ENCODE data around the gene ZDHHC21. TPM values are rescaled to one million over a fixed set of nuclear protein-coding genes. Genes with fewer than 3 reads are reported as not detected.
A peak's percentile ranks its signal among the peaks of the same experiment; 100 is the strongest.

ZDHHC21 gene
- total RNA-seq, result 13.3 and 14.2 TPM in 2 replicates

GRCh38 chr9:14693251-14693861, at the start of gene ZDHHC21:
TSS of gene ZDHHC21 (minus strand) at chr9:14693432. CDS start at chr9:14674340, 19,092 bp downstream.
- Mint-ChIP-seq H3K9me3 (no peaks in the 10 kb centered on the region), H3K27me3 (ENCODE audit: low read depth) (peaks cover 13% of the 10 kb centered on the region)
- DNase-seq (ENCODE audit: low spot score), result peak; percentile 46

GRCh38 chr9:14741369-14741768, 48.1 kb upstream of the ZDHHC21 start:
- intact Hi-C loops (cut with micrococcal nuclease), result no loop called here
- no peaks in the 10 kb centered on the region for H3K36me3 Mint-ChIP-seq (ENCODE audit: low read depth)
- H3K4me3 Mint-ChIP-seq (ENCODE audit: low read depth), result no peak overlapping the region
- DNase-seq (ENCODE audit: low spot score), result no peak
- H3K4me1 Mint-ChIP-seq (ENCODE audit: low read depth), result no peaks in the 10 kb centered on the region
- peaks cover 9% of the 10 kb centered on the region for H3K27me3 Mint-ChIP-seq (ENCODE audit: low read depth)
- H3K27ac Mint-ChIP-seq, result no peak overlapping the region
- H3K9me3 Mint-ChIP-seq, result no peaks in the 10 kb centered on the region

More at GRCh38 chr9:14693251-14693861, at the start of gene ZDHHC21:
- intact Hi-C loops (cut with micrococcal nuclease), result no loop called here
- Mint-ChIP-seq H3K4me1 (ENCODE audit: low read depth) (peaks cover 37% of the 10 kb centered on the region), H3K27ac (peak within 1 kb of the TSS; percentile 89), H3K36me3 (ENCODE audit: low read depth) (peaks cover 16% of the 10 kb centered on the region), H3K4me3 (ENCODE audit: low read depth) (peak within 1 kb of the TSS; percentile 94)

DNA sequence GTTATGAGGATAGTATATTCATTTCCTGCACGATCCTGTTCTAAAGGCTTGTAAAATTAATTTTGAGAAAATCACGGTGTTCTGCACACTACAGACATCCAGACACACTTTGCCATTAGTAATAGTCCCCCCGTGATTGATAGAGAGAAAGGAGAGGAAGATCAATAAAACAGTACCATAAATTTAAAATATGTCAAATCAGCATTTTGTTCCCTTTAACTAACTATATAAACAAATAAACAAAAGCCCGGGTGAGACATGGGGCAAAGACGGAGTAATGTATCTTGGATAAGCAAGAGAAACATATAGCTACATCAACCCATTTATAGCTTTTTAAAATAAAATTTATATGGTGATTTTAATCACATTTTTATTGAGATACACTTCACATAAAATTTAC, 39.9 kb upstream of the ZDHHC21 start:
- no peaks in the 10 kb centered on the region for H3K9me3 Mint-ChIP-seq
- no peak for DNase-seq (ENCODE audit: low spot score)
- no peaks in the 10 kb centered on the region for H3K4me1 Mint-ChIP-seq (ENCODE audit: low read depth)
- H3K4me3 Mint-ChIP-seq (ENCODE audit: low read depth), result no peak overlapping the region
- peaks cover 7% of the 10 kb centered on the region for H3K27me3 Mint-ChIP-seq (ENCODE audit: low read depth)
- intact Hi-C loops (cut with micrococcal nuclease), result no loop called here
- no peak overlapping the region for H3K27ac Mint-ChIP-seq
- no peaks in the 10 kb centered on the region for H3K36me3 Mint-ChIP-seq (ENCODE audit: low read depth)

GRCh38 chr9:14731294-14731981, 38.2 kb upstream of the ZDHHC21 start:
- Mint-ChIP-seq H3K4me3 (ENCODE audit: low read depth) (no peak overlapping the region), H3K27ac (no peak overlapping the region), H3K4me1 (ENCODE audit: low read depth) (no peaks in the 10 kb centered on the region), H3K36me3 (ENCODE audit: low read depth) (no peaks in the 10 kb centered on the region), H3K27me3 (ENCODE audit: low read depth) (peaks cover 4% of the 10 kb centered on the region), H3K9me3 (no peaks in the 10 kb centered on the region)
- intact Hi-C loops (cut with micrococcal nuclease), result no loop called here
- DNase-seq (ENCODE audit: low spot score), result no peak

- peaks cover 2% of the 10 kb centered on the region for H3K27me3 Mint-ChIP-seq (ENCODE audit: low read depth)
- DNase-seq (ENCODE audit: low spot score), result no peak
- no peaks in the 10 kb centered on the region for H3K4me1 Mint-ChIP-seq (ENCODE audit: low read depth)
- intact Hi-C loops (cut with micrococcal nuclease), result no loop called here
- no peaks in the 10 kb centered on the region for H3K9me3 Mint-ChIP-seq
- no peak overlapping the region for H3K27ac Mint-ChIP-seq
- no peak overlapping the region for H3K4me3 Mint-ChIP-seq (ENCODE audit: low read depth)
- no peaks in the 10 kb centered on the region for H3K36me3 Mint-ChIP-seq (ENCODE audit: low read depth)
These were observed 37.2 kb upstream of the ZDHHC21 start for GRCh38 chr9:14730461-14730898.

DNA sequence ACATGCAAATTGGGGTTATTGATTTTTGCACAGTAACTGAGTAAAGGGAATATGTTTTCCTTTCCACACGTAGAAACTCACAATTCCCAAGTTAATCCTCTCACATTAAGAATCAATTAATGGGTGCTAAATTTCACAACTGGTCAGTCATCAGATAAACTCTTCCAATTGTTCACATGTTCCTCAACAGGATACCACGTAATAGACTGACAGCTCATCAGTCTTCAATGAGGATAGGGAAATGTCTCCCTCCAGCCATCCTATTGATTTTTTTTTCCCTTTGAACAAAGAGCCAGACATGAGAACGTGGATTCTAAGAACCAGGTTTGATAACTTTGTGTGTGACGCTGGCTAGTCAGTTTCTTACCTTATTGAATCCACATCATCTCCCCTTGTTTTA, 30.1 kb upstream of the ZDHHC21 start:
- intact Hi-C loops (cut with micrococcal nuclease), result no loop called here
- Mint-ChIP-seq H3K27ac (no peak overlapping the region), H3K4me1 (ENCODE audit: low read depth) (no peaks in the 10 kb centered on the region)

DNA sequence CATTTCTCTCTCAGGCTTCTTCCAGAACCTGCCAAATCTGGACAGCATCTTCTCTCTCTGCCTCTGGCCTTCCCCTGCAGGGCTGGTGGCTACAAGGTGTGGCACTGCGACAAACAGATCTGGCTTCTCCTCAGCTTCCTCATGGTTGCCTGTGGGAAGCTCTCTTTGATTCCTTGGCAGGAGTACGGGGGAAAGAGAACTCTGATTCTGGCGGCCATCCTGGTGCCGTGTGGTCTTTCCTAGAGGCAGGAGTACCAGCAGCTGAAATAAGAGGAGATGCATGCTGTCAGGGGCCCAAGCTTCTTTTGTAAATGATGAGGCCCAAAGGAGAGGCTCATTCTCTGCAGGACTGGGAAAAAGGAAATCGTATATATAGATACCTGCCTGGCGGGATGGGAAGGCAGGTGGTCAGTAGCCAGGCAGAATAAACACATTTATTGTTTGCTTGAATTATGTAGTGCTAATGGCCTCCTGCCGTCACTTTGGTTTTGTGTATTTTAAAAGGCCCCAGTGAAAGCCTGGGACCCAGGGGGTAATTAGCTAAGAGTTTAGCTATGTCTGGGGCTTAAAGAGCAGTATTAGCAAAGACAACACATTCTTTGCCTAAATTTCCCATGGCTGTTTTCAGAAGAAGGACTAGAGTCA, 29.3 kb upstream of the ZDHHC21 start, which contains the start of gene CER1:
TSS of gene CER1 (minus strand) at position 343 of the 645 bp plus-strand sequence. CDS start at position 282, 61 bp downstream.
- H3K27ac Mint-ChIP-seq, result no peak within 1 kb of the TSS
- intact Hi-C loops (cut with micrococcal nuclease), result no loop called here
- peaks cover 3% of the 10 kb centered on the region for H3K27me3 Mint-ChIP-seq (ENCODE audit: low read depth)
- no peaks in the 10 kb centered on the region for H3K9me3 Mint-ChIP-seq
- H3K4me3 Mint-ChIP-seq (ENCODE audit: low read depth), result no peak within 1 kb of the TSS
- H3K36me3 Mint-ChIP-seq (ENCODE audit: low read depth), result no peaks in the 10 kb centered on the region
- no peak for DNase-seq (ENCODE audit: low spot score)
- H3K4me1 Mint-ChIP-seq (ENCODE audit: low read depth), result no peaks in the 10 kb centered on the region

More for the DNA sequence above, 30.1 kb upstream of the ZDHHC21 start:
- Mint-ChIP-seq H3K4me3 (ENCODE audit: low read depth) (no peak overlapping the region), H3K27me3 (ENCODE audit: low read depth) (peaks cover 3% of the 10 kb centered on the region), H3K9me3 (no peaks in the 10 kb centered on the region), H3K36me3 (ENCODE audit: low read depth) (no peaks in the 10 kb centered on the region)
- DNase-seq (ENCODE audit: low spot score), result no peak

- Mint-ChIP-seq H3K4me3 (ENCODE audit: low read depth) (no peak overlapping the region), H3K4me1 (ENCODE audit: low read depth) (no peaks in the 10 kb centered on the region), H3K9me3 (no peaks in the 10 kb centered on the region), H3K27me3 (ENCODE audit: low read depth) (peaks cover 3% of the 10 kb centered on the region), H3K27ac (no peak overlapping the region), H3K36me3 (ENCODE audit: low read depth) (no peaks in the 10 kb centered on the region)
- DNase-seq (ENCODE audit: low spot score), result no peak
- intact Hi-C loops (cut with micrococcal nuclease), result no loop called here
These were observed 26.1 kb upstream of the ZDHHC21 start for GRCh38 chr9:14719231-14719923.

- H3K4me1 Mint-ChIP-seq (ENCODE audit: low read depth), result no peaks in the 10 kb centered on the region
- intact Hi-C loops (cut with micrococcal nuclease), result no loop called here
- H3K4me3 Mint-ChIP-seq (ENCODE audit: low read depth), result no peak overlapping the region
- no peak for DNase-seq (ENCODE audit: low spot score)
- peaks cover 6% of the 10 kb centered on the region for H3K27me3 Mint-ChIP-seq (ENCODE audit: low read depth)
- no peak overlapping the region for H3K27ac Mint-ChIP-seq
- no peaks in the 10 kb centered on the region for H3K36me3 Mint-ChIP-seq (ENCODE audit: low read depth)
- peaks cover 2% of the 10 kb centered on the region for H3K9me3 Mint-ChIP-seq
These were observed 21.9 kb upstream of the ZDHHC21 start for GRCh38 chr9:14715102-14715501.

- no peak for DNase-seq (ENCODE audit: low spot score)
- Mint-ChIP-seq H3K27me3 (ENCODE audit: low read depth) (peaks cover 3% of the 10 kb centered on the region), H3K4me3 (ENCODE audit: low read depth) (no peak overlapping the region), H3K4me1 (ENCODE audit: low read depth) (no peaks in the 10 kb centered on the region), H3K27ac (no peak overlapping the region), H3K9me3 (peaks cover 4% of the 10 kb centered on the region), H3K36me3 (ENCODE audit: low read depth) (no peaks in the 10 kb centered on the region)
- intact Hi-C loops (cut with micrococcal nuclease), result no loop called here
These were observed 20.0 kb upstream of the ZDHHC21 start for GRCh38 chr9:14713187-14713767.

- no peaks in the 10 kb centered on the region for H3K4me1 Mint-ChIP-seq (ENCODE audit: low read depth)
- peaks cover 21% of the 10 kb centered on the region for H3K9me3 Mint-ChIP-seq
- peaks cover 3% of the 10 kb centered on the region for H3K27me3 Mint-ChIP-seq (ENCODE audit: low read depth)
- DNase-seq (ENCODE audit: low spot score), result no peak
- no peak overlapping the region for H3K27ac Mint-ChIP-seq
- no peaks in the 10 kb centered on the region for H3K36me3 Mint-ChIP-seq (ENCODE audit: low read depth)
- intact Hi-C loops (cut with micrococcal nuclease), result no loop called here
- no peak overlapping the region for H3K4me3 Mint-ChIP-seq (ENCODE audit: low read depth)
These were observed 17.6 kb upstream of the ZDHHC21 start for GRCh38 chr9:14710804-14711203.

GRCh38 chr9:14706530-14707140, 13.4 kb upstream of the ZDHHC21 start:
- no peak for DNase-seq (ENCODE audit: low spot score)
- peaks cover 34% of the 10 kb centered on the region for H3K9me3 Mint-ChIP-seq
- no peaks in the 10 kb centered on the region for H3K4me1 Mint-ChIP-seq (ENCODE audit: low read depth)
- no peak overlapping the region for H3K4me3 Mint-ChIP-seq (ENCODE audit: low read depth)
- H3K27me3 Mint-ChIP-seq (ENCODE audit: low read depth), result peaks cover 3% of the 10 kb centered on the region
- intact Hi-C loops (cut with micrococcal nuclease), result no loop called here
- H3K36me3 Mint-ChIP-seq (ENCODE audit: low read depth), result no peaks in the 10 kb centered on the region
- H3K27ac Mint-ChIP-seq, result no peak overlapping the region
